Activated T-cell treated with anti-CD3 and anti-CD28 coated beads, Interleukin-2, amount 50 U/mL, for 4 hours (primary cell): ENCODE measurements around the gene SH3RF1. TPM values are rescaled to one million over a fixed set of nuclear protein-coding genes. Genes with fewer than 3 reads are reported as not detected.

Source experiments
- ATAC-seq, 2 donors: fragments of 200-7000 bp; cut with Tn5 transposase; one replicate each; pipeline ENCODE4 v1.10.0; 2021
- DNase-seq: peaks from one replicate; pipeline ENCODE4 v3.0.0-alpha.2; 2020
- H3K27me3 Mint-ChIP-seq: one replicate; pipeline ENCODE4 v1.8.0; 2021; ENCODE audit warnings: low read depth, mixed read lengths
- H3K36me3 Mint-ChIP-seq: one replicate; pipeline ENCODE4 v1.8.0; 2022; ENCODE audit warnings: mixed read lengths; ENCODE audit not compliant: insufficient read depth
- H3K4me1 Mint-ChIP-seq: one replicate; pipeline ENCODE4 v1.8.0; 2021; ENCODE audit warnings: low read depth, mixed read lengths
- H3K4me3 Mint-ChIP-seq: one replicate; pipeline ENCODE4 v1.8.0; 2021; ENCODE audit warnings: mild to moderate bottlenecking, moderate library complexity, mixed read lengths
- H3K9me3 Mint-ChIP-seq: one replicate; pipeline ENCODE4 v1.8.0; 2021; ENCODE audit warnings: mixed read lengths
- total RNA-seq, 3 donors: library from RNA; stranded (reverse); gene quantifications; one replicate each; pipeline ENCODE4 v1.2.1, GENCODE V29; 2021

The SH3RF1 gene
- total RNA-seq, 3 donors from 2014 or later = 0.43 to 1.2 (median 0.56) TPM

DNA sequence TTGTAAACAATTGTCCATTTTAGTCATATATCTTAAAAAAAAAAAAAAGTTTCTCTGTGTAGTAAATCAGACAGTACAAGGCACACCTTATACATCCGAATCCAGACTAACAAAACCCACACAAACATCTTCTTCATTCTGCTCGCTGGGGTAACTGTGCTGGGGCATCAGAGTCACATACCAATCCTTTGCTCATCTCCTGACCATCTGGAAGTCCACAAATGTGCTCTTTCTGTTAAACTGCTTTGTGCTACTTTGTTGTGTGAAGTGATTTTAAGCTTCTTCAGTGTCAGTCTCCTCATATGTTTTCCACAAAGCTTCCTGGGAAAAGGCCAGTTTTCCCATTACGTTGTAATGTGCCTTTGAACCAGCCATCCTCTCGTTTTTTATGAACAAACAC, 174.5 kb downstream of the SH3RF1 start:
- Mint-ChIP-seq H3K4me3 (no peak overlapping the region), H3K9me3 (no peaks in the 10 kb centered on the region), H3K27me3 (peaks cover 2% of the 10 kb centered on the region), H3K36me3 (no peaks in the 10 kb centered on the region), H3K4me1 (no peaks in the 10 kb centered on the region)
- DNase-seq (no peak), ATAC-seq (no peak)

DNA sequence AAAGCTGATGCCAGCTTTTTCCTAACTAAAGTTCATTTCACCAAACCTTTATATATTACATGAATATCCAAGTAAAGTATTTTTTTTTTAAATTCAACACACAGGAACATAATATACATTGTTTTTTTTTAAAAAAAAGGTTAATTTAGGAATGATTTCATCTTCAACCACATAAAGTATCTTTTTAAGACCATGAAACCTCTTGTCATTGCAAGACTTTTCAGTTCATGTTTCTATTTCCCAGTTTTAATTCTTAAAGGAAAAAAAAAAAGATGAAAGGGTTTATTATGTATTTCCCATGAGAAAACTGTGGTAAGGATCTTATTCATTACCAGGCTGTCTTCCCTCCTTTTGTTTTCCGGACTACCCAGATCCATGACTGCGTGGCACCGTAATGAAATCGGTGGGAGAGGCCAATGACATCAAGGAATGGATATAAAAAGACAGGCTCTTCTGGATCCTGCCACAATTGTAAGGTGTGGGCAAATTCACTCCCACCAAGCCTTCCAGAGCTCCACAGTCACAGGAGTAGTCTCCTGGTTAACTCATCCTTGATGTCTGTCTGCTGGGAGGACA, 176.0 kb downstream of the SH3RF1 start:
- Mint-ChIP-seq H3K9me3 (peaks cover 5% of the 10 kb centered on the region), H3K4me3 (no peak overlapping the region), H3K27me3 (peaks cover 2% of the 10 kb centered on the region), H3K36me3 (no peaks in the 10 kb centered on the region), H3K4me1 (no peaks in the 10 kb centered on the region)
- DNase-seq = no peak
- ATAC-seq = no peak

DNA sequence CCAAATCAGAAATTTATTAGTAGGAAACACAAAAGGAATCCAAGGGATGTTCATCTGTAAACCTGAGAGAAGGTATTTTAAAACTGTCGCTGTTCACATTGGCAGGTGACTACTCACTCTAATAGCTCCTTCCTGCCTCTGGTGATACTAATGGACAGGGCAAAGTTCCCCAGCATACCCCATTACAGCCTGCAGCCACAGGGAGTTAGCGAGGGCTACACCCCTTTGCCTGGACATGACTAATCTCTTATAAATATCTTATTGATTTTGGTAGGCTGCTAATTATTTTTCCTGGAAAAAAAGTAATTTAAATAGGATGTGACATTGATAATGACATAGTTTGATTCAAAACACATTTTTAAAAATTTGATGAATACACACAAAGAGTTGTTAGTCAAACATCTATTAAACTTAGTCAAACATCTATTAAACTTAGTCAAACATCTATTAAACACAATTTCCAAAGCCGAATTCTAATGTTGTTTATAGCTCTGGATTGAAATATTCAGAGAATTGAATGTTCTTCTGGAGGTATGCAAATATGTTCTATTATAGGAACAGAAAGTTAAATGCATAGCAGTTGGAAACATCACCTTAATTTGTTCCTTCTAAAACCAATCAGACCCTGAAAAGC, 177.8 kb downstream of the SH3RF1 start:
- DNase-seq = no peak
- H3K27me3 Mint-ChIP-seq = peaks cover 2% of the 10 kb centered on the region
- H3K9me3 Mint-ChIP-seq = peaks cover 10% of the 10 kb centered on the region
- no peaks in the 10 kb centered on the region for H3K4me1 Mint-ChIP-seq
- ATAC-seq = no peak
- no peak overlapping the region for H3K4me3 Mint-ChIP-seq
- no peaks in the 10 kb centered on the region for H3K36me3 Mint-ChIP-seq

- no peak for DNase-seq
- Mint-ChIP-seq H3K9me3 (peaks cover 10% of the 10 kb centered on the region), H3K27me3 (peaks cover 2% of the 10 kb centered on the region), H3K36me3 (no peaks in the 10 kb centered on the region), H3K4me1 (no peaks in the 10 kb centered on the region), H3K4me3 (no peak overlapping the region)
- ATAC-seq = no peak
Measured at GRCh38 chr4:169090484-169091215, 180.1 kb downstream of the SH3RF1 start.

DNA sequence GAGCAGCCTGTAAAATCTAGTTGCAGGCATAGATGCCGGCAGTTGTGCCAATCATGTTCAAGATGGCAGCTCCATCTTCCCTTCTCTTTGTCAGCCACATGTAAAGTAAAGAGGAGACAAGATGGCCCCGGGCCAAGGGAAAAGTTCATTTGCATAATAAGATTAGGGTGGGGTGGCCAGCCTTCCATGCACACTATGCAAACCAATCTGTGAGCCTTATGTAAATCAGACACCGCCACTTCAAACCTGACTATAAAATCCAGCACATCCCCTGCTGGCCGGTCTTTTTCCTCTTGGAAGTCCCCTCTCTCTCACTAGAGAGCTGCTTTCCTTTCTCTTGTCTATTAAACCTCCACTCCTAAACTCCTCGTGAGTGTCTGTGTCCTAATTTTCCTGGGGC, 181.8 kb downstream of the SH3RF1 start:
- H3K4me1 Mint-ChIP-seq = no peaks in the 10 kb centered on the region
- ATAC-seq (no peak), DNase-seq (no peak)
- H3K9me3 Mint-ChIP-seq = peaks cover 10% of the 10 kb centered on the region
- no peaks in the 10 kb centered on the region for H3K36me3 Mint-ChIP-seq
- no peak overlapping the region for H3K4me3 Mint-ChIP-seq
- no peaks in the 10 kb centered on the region for H3K27me3 Mint-ChIP-seq

GRCh38 chr4:169084954-169085353, 185.8 kb downstream of the SH3RF1 start:
- Mint-ChIP-seq H3K4me3 (no peak overlapping the region), H3K9me3 (peaks cover 5% of the 10 kb centered on the region), H3K36me3 (no peaks in the 10 kb centered on the region), H3K4me1 (peaks cover 9% of the 10 kb centered on the region), H3K27me3 (peaks cover 3% of the 10 kb centered on the region)
- ATAC-seq (no peak), DNase-seq (no peak)

DNA sequence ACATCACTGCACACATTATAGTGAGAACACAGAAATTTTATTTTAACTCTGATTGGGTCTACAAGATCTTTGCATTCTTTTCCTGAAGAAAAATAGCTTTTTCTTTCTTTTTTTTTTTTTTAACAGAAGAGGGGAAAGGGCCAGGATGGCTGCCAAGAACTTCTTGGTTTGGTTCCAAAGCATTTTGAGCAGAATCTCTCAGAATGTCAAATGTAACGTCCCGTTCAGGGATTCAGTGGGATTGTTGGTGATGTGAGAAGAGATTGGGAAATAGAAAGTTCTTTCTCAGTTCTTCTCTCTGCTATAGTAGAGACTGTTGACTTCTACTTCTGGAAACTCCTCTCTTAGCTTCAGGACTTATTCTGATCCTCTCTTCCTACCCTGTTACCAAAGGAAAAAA, 189.8 kb downstream of the SH3RF1 start:
- no peak for ATAC-seq
- H3K9me3 Mint-ChIP-seq = no peaks in the 10 kb centered on the region
- no peak for DNase-seq
- no peak overlapping the region for H3K4me3 Mint-ChIP-seq
- peaks cover 14% of the 10 kb centered on the region for H3K4me1 Mint-ChIP-seq
- peaks cover 7% of the 10 kb centered on the region for H3K27me3 Mint-ChIP-seq
- H3K36me3 Mint-ChIP-seq = no peaks in the 10 kb centered on the region

DNA sequence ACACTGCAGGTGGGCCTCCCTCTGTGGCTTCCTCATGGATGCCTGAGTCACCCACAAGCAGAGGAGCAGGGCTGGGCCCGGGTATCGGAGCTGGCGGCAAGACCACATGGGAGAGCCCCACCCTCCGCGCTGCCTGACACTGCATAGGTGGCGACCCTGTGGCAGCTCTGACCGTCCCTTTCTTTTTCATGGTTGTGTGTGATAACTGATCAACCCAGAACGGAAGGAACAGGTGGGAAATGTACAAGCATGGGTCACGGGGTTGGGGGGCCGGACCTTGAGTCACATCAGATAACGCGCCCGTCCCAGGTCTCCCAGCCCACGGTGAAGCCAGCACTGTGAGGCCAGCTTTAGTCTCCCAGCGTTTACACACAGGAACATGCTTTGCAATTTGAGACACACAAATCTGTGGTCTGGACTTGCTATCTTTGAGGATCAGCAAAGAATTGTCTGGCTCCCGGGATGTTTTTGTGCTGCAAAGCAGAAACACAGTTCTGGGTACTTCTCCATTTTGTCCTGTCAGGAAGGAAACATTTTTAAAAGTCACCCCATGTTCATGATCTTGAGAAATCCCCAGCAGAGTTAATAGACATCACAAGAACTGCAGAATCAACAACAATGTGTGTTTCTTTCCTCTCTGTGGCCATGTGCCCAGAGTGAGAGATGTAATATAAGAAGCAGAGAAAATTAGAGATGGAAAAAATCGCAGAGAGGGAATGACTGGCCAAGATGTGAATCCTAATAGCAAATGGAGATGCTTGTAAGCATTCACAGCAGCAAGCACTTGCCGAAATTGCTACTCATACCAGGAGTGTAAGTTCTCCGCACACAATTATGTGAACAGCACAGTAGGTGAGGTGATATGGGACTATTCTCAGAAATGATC, 190.6 kb downstream of the SH3RF1 start:
- H3K27me3 Mint-ChIP-seq = peaks cover 7% of the 10 kb centered on the region
- no peaks in the 10 kb centered on the region for H3K9me3 Mint-ChIP-seq
- H3K4me3 Mint-ChIP-seq = peak overlapping the region; percentile 60
- DNase-seq (no peak), ATAC-seq (peak; percentile 43 to 58)
- H3K4me1 Mint-ChIP-seq = peaks cover 14% of the 10 kb centered on the region
- no peaks in the 10 kb centered on the region for H3K36me3 Mint-ChIP-seq

DNA sequence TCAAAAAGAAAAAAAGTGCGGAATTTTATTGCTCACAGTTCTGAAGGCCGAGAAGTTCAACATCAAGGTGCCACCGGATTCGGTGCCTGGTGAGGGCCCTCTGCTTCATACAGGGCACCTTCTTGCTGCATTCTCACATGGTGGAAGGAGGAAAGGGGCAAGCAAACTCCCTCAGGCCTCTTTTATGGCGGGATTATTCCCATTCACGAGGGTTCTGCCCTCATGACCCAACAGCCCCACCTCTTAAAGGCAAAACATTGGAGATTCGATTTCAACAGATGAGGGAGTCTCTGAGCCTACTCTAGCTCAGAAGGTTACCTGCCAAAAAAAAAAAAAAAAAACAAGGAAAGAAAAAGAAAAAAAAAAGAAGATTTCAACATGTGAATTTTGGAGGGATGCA, 196.6 kb downstream of the SH3RF1 start:
- peaks cover 4% of the 10 kb centered on the region for H3K27me3 Mint-ChIP-seq
- DNase-seq (no peak), ATAC-seq (no peak)
- H3K9me3 Mint-ChIP-seq = no peaks in the 10 kb centered on the region
- H3K4me3 Mint-ChIP-seq = no peak overlapping the region
- H3K36me3 Mint-ChIP-seq = no peaks in the 10 kb centered on the region
- no peaks in the 10 kb centered on the region for H3K4me1 Mint-ChIP-seq

GRCh38 chr4:169071747-169072146, 199.0 kb downstream of the SH3RF1 start:
- H3K4me1 Mint-ChIP-seq = peaks cover 2% of the 10 kb centered on the region
- DNase-seq = no peak
- H3K4me3 Mint-ChIP-seq = no peak overlapping the region
- H3K9me3 Mint-ChIP-seq = no peaks in the 10 kb centered on the region
- H3K27me3 Mint-ChIP-seq = peaks cover 2% of the 10 kb centered on the region
- ATAC-seq = no peak
- no peaks in the 10 kb centered on the region for H3K36me3 Mint-ChIP-seq

DNA sequence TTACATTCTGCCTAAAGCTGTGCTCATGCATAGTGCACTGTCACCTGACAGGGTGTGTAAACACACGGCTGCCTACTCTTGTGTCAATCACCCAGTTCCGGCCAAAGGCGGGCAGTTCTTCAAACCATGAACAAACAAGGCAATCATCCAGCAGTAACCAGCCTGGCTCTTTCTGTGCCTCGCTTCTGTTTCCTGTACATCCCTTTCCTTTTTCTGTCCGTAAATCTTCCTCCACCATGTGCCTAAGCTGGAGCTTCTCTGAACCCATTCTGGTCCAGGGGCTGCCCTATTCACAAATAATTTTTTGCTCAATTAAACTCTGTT, 199.9 kb downstream of the SH3RF1 start:
- no peak overlapping the region for H3K4me3 Mint-ChIP-seq
- H3K36me3 Mint-ChIP-seq = no peaks in the 10 kb centered on the region
- ATAC-seq (no peak), DNase-seq (no peak)
- no peaks in the 10 kb centered on the region for H3K9me3 Mint-ChIP-seq
- peaks cover 2% of the 10 kb centered on the region for H3K4me1 Mint-ChIP-seq
- H3K27me3 Mint-ChIP-seq = no peaks in the 10 kb centered on the region

DNA sequence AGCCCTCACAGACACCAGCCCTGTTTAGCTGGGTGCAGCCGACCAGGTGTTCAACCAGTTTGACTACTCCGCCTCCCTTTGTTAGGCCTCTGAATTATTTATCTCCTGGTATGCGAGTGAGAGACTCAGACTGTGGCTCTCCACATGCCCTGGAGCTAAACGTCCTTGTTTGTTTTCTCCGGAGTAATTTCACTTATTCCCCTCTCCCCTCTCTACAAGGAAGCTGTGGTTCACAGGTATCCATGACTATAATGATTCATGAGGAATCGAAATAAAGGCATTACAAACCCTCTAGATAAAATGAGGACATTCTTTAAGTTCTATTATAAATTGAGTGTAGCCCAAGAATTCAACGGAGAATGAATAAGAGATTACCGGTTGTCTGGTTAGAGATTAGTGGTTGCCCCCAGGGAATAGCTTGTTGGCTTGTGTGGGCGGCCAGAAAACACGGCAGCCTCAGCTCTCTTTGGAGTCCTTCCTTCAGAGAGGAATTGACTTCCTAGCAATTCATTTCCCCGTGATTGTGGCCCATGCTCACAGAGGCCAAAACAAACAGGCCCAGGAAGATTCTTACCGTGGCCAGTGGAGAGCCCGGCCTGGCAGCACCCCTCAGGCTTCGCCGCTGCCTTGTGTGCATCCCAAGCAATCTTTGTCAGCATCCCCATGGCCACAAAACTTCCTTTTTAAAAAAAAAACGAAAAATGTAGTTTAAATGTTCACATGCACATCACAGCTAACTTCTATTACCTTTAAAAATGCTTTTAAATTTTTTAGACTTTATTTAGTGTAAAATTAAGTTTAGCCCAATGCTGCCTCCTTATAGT, 200.5 kb downstream of the SH3RF1 start:
- no peaks in the 10 kb centered on the region for H3K36me3 Mint-ChIP-seq
- peaks cover 2% of the 10 kb centered on the region for H3K4me1 Mint-ChIP-seq
- ATAC-seq (no peak), DNase-seq (no peak)
- no peaks in the 10 kb centered on the region for H3K27me3 Mint-ChIP-seq
- no peaks in the 10 kb centered on the region for H3K9me3 Mint-ChIP-seq
- H3K4me3 Mint-ChIP-seq = no peak overlapping the region

DNA sequence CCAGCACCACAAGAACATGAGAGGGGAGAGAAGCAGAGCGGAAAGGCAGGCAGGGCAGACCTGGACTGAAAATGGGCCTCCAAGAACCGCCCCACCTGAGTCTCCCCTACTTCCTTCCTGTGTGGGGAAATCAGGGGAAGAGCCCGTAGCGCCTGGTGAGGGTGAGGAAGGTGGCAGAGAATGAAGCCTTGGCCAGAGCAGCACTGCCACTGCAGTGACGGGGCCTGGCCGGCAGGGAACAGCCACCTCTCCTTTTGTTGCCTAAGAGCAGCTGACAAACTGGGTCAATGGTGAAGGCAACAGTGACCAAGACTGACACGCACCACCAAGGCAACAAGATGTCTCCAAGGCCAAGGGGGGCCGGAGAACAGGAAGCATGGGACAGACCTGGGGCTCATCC, 202.3 kb downstream of the SH3RF1 start:
- DNase-seq (no peak), ATAC-seq (no peak)
- H3K4me1 Mint-ChIP-seq = peaks cover 2% of the 10 kb centered on the region

DNA sequence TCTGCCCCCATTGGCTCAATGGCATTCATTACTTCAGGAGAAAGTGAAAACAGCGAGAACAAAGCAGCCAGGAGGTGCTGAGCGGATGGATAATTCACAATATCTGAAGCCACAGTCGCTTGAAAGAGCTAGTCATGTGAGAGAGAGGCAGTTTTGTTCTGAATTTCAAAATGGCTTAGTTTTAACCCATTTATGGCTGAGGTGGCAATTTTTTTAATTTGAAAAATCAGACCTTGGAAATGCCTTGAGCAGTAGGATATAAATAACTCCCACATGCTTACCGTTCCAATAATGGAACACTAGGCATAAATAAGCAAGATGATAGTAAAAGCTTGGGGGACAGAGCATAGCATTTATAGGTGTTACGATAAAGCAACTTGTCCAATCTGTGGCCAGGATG, 203.8 kb downstream of the SH3RF1 start:
- Mint-ChIP-seq H3K9me3 (no peaks in the 10 kb centered on the region), H3K36me3 (no peaks in the 10 kb centered on the region), H3K4me3 (no peak overlapping the region), H3K4me1 (peaks cover 2% of the 10 kb centered on the region), H3K27me3 (no peaks in the 10 kb centered on the region)
- no peak for ATAC-seq
- no peak for DNase-seq

More for the DNA sequence above, 202.3 kb downstream of the SH3RF1 start:
- no peak overlapping the region for H3K4me3 Mint-ChIP-seq
- no peaks in the 10 kb centered on the region for H3K9me3 Mint-ChIP-seq
- no peaks in the 10 kb centered on the region for H3K27me3 Mint-ChIP-seq
- H3K36me3 Mint-ChIP-seq = no peaks in the 10 kb centered on the region
